HepG2 (cell line): Measurements from ENCODE around the gene STUB1. TPM values are rescaled to one million over a fixed set of nuclear protein-coding genes. Genes with fewer than 3 reads are reported as not detected.

ENCODE experiments used
- EEA1 ChIP-seq: sonication (generic); formaldehyde crosslinking; IDR thresholded peaks from 2 replicates; pipeline ENCODE4 v1.5.1; 2020; ENCODE audit warnings: mild to moderate bottlenecking, missing genetic modification reagents, borderline replicate concordance
- GLI4 ChIP-seq: sonication (generic); formaldehyde crosslinking; IDR thresholded peaks from 2 replicates; pipeline ENCODE4 v1.5.1; 2020; ENCODE audit warnings: missing genetic modification reagents, mild to moderate bottlenecking, moderate library complexity, borderline replicate concordance
- HOMEZ ChIP-seq: IDR thresholded peaks from 2 replicates; pipeline ENCODE4 v1.6.1; 2016; ENCODE audit warnings: low read depth
- KAT8 ChIP-seq: IDR thresholded peaks from 2 replicates; pipeline ENCODE4 v1.6.1; 2016; ENCODE audit warnings: missing genetic modification reagents, missing compliant biosample characterization
- KDM1A ChIP-seq: IDR thresholded peaks from 2 replicates; pipeline ENCODE4 v1.6.1; 2016; ENCODE audit warnings: missing compliant biosample characterization
- MIER3 ChIP-seq: IDR thresholded peaks from 2 replicates; pipeline ENCODE4 v1.6.1; 2016; ENCODE audit warnings: missing compliant biosample characterization, borderline replicate concordance
- NFAT5 ChIP-seq: sonication (generic); formaldehyde crosslinking; IDR thresholded peaks from 2 replicates; pipeline ENCODE4 v1.4.0; 2020; ENCODE audit warnings: missing genetic modification reagents
- PAF1 ChIP-seq: IDR thresholded peaks from 2 replicates; pipeline ENCODE4 v1.6.1; 2016; ENCODE audit warnings: missing genetic modification reagents, missing compliant biosample characterization
- SRY ChIP-seq: sonication (generic); formaldehyde crosslinking; IDR thresholded peaks from 2 replicates; pipeline ENCODE4 v1.8.0; 2022; ENCODE audit warnings: mild to moderate bottlenecking, missing genetic modification reagents
- THAP11 ChIP-seq: IDR thresholded peaks from 2 replicates; pipeline ENCODE4 v1.6.1; 2016; ENCODE audit warnings: missing biosample characterization, missing genetic modification reagents
- ZBTB8A ChIP-seq: sonication (generic); formaldehyde crosslinking; IDR thresholded peaks from 2 replicates; pipeline ENCODE4 v1.4.0; 2020; ENCODE audit warnings: mild to moderate bottlenecking, low read depth, missing genetic modification reagents, borderline replicate concordance
- ZHX1 ChIP-seq: sonication (generic); formaldehyde crosslinking; IDR thresholded peaks from 2 replicates; pipeline ENCODE4 v1.8.1; 2022; ENCODE audit warnings: low read depth, mild to moderate bottlenecking, missing genetic modification reagents
- ZKSCAN8 ChIP-seq: IDR thresholded peaks from 2 replicates; pipeline ENCODE4 v1.6.1; 2016; ENCODE audit warnings: borderline replicate concordance, missing genetic modification reagents, missing compliant biosample characterization
- ZNF234 ChIP-seq: sonication (generic); formaldehyde crosslinking; conservative IDR thresholded peaks from 2 replicates; pipeline ENCODE4 v1.5.1; 2020; ENCODE audit warnings: mild to moderate bottlenecking, missing genetic modification reagents
- ZNF263 ChIP-seq: sonication (generic); formaldehyde crosslinking; IDR thresholded peaks from 2 replicates; pipeline ENCODE4 v1.4.0; 2020; ENCODE audit warnings: missing genetic modification reagents
- ZNF468 ChIP-seq: sonication (generic); formaldehyde crosslinking; IDR thresholded peaks from 2 replicates; pipeline ENCODE4 v1.8.0; 2022; ENCODE audit warnings: mild to moderate bottlenecking, moderate library complexity, missing genetic modification reagents
- ZNF589 ChIP-seq: sonication (generic); formaldehyde crosslinking; conservative IDR thresholded peaks from 2 replicates; pipeline ENCODE4 v1.8.0; 2022; ENCODE audit warnings: mild to moderate bottlenecking, moderate library complexity, missing genetic modification reagents
- polyA plus RNA-seq, 8 experiments: library from polyadenylated mRNA; depleted of rRNA in 3 of 8; stranded (reverse) in 7 of 8; unstranded in 1 of 8; fragments of >200 nt; fragmentation: Illumina TruSeq in 4 of 8; extraction: Trizol in 4 of 8; gene quantifications; 2 replicates each; pipeline versions ENCODE4 v1.2.1 to v1.2.3, GENCODE V29; 2011 to 2016; ENCODE audit warnings: low read depth in 4 of 8, missing spikeins in 1 of 8, mixed read lengths in 1 of 8; ENCODE audit not compliant: insufficient read depth in 1 of 8
- total RNA-seq, 5 experiments: library from RNA; depleted of rRNA; stranded (reverse); fragments of >200 nt; fragmentation: Illumina TruSeq; extraction: Trizol; gene quantifications; 2 replicates each; pipeline ENCODE4 v1.2.3, GENCODE V29; 2016; ENCODE audit warnings: low read depth in 1 of 5
- TF ChIP-seq, protein P1 (sequence below): sonication (generic); formaldehyde crosslinking; conservative IDR thresholded peaks from 2 replicates; pipeline ENCODE4 v1.8.1; 2023; ENCODE audit warnings: missing genetic modification reagents
- TF ChIP-seq, protein P2 (sequence below): IDR thresholded peaks from 2 replicates; pipeline ENCODE4 v1.6.1; 2016; ENCODE audit warnings: low read depth, borderline replicate concordance

STUB1 gene
- total and polyA plus RNA-seq, 2 of the 13 experiments (the other 11 are each of a cell fraction or from before 2014, with no cell fraction given), result 52.9 to 78.2 TPM

DNA sequence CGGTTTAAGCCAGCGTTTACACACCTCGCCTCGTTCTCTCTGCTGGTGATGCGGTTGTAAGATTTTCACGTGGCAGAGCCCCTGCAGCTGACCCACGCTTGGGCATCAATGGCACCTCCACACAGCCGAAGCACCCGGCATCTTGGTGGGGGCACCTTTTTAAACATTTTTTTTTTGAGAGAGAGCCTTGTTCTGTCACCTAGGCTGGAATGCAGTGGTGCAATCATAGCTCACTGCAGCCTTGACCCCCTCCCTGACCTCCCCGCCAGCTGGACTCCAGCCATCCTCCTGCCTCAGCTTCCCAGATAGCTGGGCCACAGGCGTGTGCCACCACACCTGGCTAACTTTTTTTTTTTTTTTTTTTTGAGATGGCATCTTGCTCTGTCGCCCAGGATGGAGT, 26.2 kb upstream of the STUB1 start (continued):
- TF ChIP-seq, protein P1, sequence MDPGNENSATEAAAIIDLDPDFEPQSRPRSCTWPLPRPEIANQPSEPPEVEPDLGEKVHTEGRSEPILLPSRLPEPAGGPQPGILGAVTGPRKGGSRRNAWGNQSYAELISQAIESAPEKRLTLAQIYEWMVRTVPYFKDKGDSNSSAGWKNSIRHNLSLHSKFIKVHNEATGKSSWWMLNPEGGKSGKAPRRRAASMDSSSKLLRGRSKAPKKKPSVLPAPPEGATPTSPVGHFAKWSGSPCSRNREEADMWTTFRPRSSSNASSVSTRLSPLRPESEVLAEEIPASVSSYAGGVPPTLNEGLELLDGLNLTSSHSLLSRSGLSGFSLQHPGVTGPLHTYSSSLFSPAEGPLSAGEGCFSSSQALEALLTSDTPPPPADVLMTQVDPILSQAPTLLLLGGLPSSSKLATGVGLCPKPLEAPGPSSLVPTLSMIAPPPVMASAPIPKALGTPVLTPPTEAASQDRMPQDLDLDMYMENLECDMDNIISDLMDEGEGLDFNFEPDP (CRISPR knock-in tag), result no peak
- TF ChIP-seq ZNF468 (CRISPR knock-in tag), result no peak
- no peak for TF ChIP-seq ZNF263 (CRISPR knock-in tag)
- TF ChIP-seq GLI4 (CRISPR knock-in tag), result no peak
- no peak for TF ChIP-seq ZHX1
- TF ChIP-seq THAP11, result peak; percentile 20; the same call in 1 of the 2 replicates
- no peak for TF ChIP-seq KDM1A
- TF ChIP-seq ZBTB8A (CRISPR knock-in tag), result no peak
- TF ChIP-seq KAT8 (CRISPR knock-in tag), result no peak
- no peak for TF ChIP-seq SRY
- no peak for TF ChIP-seq ZNF589 (CRISPR knock-in tag)
- no peak for TF ChIP-seq PAF1 (CRISPR knock-in tag)
- no peak for TF ChIP-seq NFAT5 (CRISPR knock-in tag)
- TF ChIP-seq MIER3 (CRISPR knock-in tag), result no peak
- TF ChIP-seq, protein P2, sequence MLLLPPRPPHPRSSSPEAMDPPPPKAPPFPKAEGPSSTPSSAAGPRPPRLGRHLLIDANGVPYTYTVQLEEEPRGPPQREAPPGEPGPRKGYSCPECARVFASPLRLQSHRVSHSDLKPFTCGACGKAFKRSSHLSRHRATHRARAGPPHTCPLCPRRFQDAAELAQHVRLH (CRISPR knock-in tag), result no peak
- no peak for TF ChIP-seq ZKSCAN8 (CRISPR knock-in tag)
- no peak for TF ChIP-seq EEA1 (CRISPR knock-in tag)
- TF ChIP-seq ZNF234 (CRISPR knock-in tag), result no peak
- TF ChIP-seq HOMEZ (CRISPR knock-in tag), result no peak
